Astrocyte of the cerebellum (primary cell): ENCODE measurements around the gene MAML2.

Experiments used
- DNase-seq: peaks from one replicate; pipeline ENCODE4 v3.0.0-alpha.2; 2011; ENCODE audit warnings: low read depth
- H3K4me3 ChIP-seq: 2 replicates; pipeline ENCODE4 v1.5.1; 2011; ENCODE audit warnings: mild to moderate bottlenecking, low read depth, low read length, moderate library complexity
- CTCF ChIP-seq: IDR thresholded peaks from 2 replicates; pipeline ENCODE4 v1.5.1; 2012; ENCODE audit warnings: low read length, low read depth, moderate library complexity, mild to moderate bottlenecking; ENCODE audit errors: missing control alignments
- in situ Hi-C: cut with HindIII; loops from 2 replicates; pipeline ENCODE4 v1.10.0; 2017; ENCODE audit warnings: low sequenced_read_pairs

The MAML2 gene

GRCh38 chr11:96084610-96085318 lies 258.2 kb downstream of the MAML2 start:
- in situ Hi-C loops, result loop anchor here (5.0 kb wide), 1 partner anchor 53 kb away; no protein-coding TSS in a partner anchor
- no peak overlapping the region for H3K4me3 ChIP-seq

GRCh38 chr11:96082936-96083335 lies 260.1 kb downstream of the MAML2 start:
- in situ Hi-C loops, result no loop called here
- no peak for DNase-seq
- TF ChIP-seq CTCF, result no peak
- no peak overlapping the region for H3K4me3 ChIP-seq

More at GRCh38 chr11:96084610-96085318, 258.2 kb downstream of the MAML2 start:
- no peak for TF ChIP-seq CTCF
- DNase-seq, result no peak

- in situ Hi-C loops, result no loop called here
- H3K4me3 ChIP-seq, result no peak overlapping the region
- no peak for DNase-seq
- no peak for TF ChIP-seq CTCF
These were observed 260.7 kb downstream of the MAML2 start for GRCh38 chr11:96082002-96082899.

- DNase-seq, result no peak
These were observed 261.4 kb downstream of the MAML2 start for GRCh38 chr11:96081561-96081960.

GRCh38 chr11:96079691-96080090 lies 263.3 kb downstream of the MAML2 start:
- no peak for DNase-seq
- in situ Hi-C loops, result no loop called here
- TF ChIP-seq CTCF, result no peak
- no peak overlapping the region for H3K4me3 ChIP-seq

More at GRCh38 chr11:96081561-96081960, 261.4 kb downstream of the MAML2 start:
- no peak overlapping the region for H3K4me3 ChIP-seq
- TF ChIP-seq CTCF, result no peak
- in situ Hi-C loops, result no loop called here

GRCh38 chr11:96075532-96075959 lies 267.4 kb downstream of the MAML2 start:
- DNase-seq, result peak; percentile 32
- in situ Hi-C loops, result no loop called here
- H3K4me3 ChIP-seq, result no peak overlapping the region
- no peak for TF ChIP-seq CTCF
